HG03095 (cell line): ENCODE results near the gene CETN3.

ENCODE experiments used
- ATAC-seq: cut with Tn5 transposase; IDR thresholded peaks from one replicate; pipeline ENCODE4 v1.9.1; 2021; ENCODE audit warnings: moderate library complexity; ENCODE audit not compliant: unreplicated experiment

CETN3 gene

GRCh38 chr5:90409318-90410177 lies at the start of gene CETN3:
CETN3 (minus strand) TSS chr5:90409756; CDS start chr5:90409661, 95 bp downstream.
- ATAC-seq, result peak; percentile 93

GRCh38 chr5:90446961-90447360 lies 37.4 kb upstream of the CETN3 start:
- no peak for ATAC-seq

DNA sequence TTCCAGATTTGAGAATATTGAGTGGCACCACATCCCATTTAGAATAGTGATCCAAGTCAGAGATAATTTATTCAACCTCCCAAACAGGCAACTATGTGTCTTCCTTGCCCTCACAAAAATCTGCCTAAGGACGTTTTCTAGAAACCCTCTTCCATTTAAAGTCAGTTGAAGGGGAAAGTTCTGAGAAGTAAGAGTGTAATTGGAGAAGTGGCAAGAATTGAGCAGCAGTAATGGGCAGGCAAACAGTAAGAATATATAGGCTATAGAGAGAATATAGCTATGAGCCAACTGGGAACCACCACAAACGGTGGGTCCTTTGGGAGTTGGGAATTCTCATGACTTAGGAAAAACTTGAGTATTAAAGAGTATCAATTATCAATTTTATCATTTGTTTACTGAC lies 31.1 kb upstream of the CETN3 start:
- ATAC-seq, result no peak

GRCh38 chr5:90438100-90438499 lies 28.5 kb upstream of the CETN3 start:
- no peak for ATAC-seq

GRCh38 chr5:90437663-90438062 lies 28.1 kb upstream of the CETN3 start:
- ATAC-seq, result no peak

- no peak for ATAC-seq
Observed at GRCh38 chr5:90434116-90434714, 24.7 kb upstream of the CETN3 start.

- peak; percentile 71 for ATAC-seq
Observed at GRCh38 chr5:90424245-90424644, 14.7 kb upstream of the CETN3 start.

DNA sequence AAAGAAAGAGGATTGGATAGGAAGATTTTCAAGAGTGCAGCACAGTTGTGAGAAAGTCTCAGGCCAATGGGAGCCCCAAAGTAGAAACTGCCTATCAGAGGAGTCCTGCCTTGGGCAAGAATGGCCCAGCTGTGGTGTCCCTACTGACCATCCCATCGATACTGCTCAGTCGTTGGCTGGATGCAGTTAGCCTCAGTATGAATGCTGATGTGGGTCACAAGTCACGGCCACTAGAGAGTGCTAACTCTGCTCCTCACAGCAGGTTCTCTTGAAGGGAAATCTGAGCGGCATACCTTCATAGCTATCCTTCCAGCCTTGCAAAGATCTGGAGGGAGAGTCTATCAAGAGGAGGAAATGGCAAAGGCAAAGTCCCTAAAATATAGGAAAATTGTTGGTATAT lies 11.6 kb upstream of the CETN3 start:
- ATAC-seq, result no peak

- no peak for ATAC-seq
Observed at GRCh38 chr5:90418214-90418613, 8.7 kb upstream of the CETN3 start.

- no peak for ATAC-seq
Observed at GRCh38 chr5:90410178-90410762, 714 bp upstream of the CETN3 start.

DNA sequence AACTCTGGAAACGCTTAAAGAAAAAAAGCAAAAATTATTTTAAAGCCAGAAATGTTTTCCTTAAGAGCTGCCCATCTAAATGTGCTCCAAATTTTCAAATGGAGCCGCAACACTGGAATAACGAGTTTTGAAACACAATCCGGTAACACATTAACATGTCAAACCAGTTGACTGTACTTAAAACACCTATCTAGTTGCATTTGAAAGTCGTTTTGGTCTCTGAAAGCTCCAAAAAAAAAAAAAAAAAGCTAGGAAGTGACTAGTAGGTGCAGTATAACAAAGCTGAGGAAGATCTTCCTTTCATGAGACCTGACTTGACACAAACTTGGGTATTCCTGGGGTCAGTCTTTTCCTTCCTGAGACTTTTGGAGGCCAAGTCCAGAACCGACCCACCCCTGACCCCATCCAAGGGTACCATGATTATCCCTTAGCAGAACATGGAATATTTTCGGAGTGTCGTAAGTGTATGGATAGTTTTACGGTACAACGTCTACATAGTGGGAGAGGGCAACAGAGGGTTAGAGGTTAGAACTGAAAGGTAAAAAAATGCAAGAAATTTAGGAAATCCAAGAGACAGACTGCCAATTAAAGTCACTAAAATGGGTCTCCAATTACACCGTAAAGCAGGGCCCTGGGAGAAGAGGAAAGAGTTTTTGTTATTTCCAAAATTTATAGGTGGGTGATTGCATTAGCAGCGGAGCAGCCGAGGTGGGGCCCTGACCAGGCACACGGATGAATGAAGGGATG lies 812 bp downstream of the CETN3 start:
- peak; percentile 1 for ATAC-seq

DNA sequence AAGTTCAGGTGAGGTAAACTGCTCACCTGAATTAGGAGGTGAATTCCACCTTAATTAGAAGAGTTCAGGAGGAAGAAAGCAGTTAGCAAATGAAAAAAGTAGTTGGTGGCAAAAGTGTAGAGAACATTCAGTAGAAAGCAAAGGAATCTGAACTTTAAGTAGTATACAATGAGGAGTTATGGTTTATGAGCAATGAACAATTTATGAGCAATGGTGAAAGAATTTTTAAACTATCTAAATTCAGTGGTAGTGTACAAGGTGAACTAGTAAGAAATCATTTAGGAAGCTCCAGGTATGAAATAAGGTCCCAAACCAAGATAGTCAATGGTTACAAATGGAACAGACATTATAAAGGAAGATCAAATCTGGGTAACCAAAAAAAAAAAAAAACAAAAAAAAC lies 3.1 kb downstream of the CETN3 start:
- ATAC-seq, result no peak

GRCh38 chr5:90402521-90403255 lies 6.9 kb downstream of the CETN3 start:
- ATAC-seq, result no peak

- no peak for ATAC-seq
Observed at GRCh38 chr5:90399251-90399650, 10.3 kb downstream of the CETN3 start.

DNA sequence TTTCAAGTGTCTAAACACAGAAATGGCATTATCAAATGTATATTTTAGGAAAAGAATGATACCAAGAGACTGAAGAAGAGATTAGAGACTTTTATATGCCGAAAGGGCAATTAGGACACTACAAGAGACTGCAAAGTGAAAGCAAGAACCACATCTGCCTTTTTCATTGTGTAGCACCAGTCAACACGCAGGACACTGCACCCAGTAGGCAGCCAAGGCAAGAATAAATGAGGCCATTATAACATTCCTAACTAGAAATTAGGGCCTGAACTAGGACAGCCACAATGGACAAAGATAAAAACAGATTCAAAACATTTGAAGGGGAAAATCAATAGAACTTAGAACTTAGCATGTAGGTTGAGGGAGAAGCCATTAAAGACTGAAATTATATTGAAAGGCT lies 10.8 kb downstream of the CETN3 start:
- no peak for ATAC-seq

DNA sequence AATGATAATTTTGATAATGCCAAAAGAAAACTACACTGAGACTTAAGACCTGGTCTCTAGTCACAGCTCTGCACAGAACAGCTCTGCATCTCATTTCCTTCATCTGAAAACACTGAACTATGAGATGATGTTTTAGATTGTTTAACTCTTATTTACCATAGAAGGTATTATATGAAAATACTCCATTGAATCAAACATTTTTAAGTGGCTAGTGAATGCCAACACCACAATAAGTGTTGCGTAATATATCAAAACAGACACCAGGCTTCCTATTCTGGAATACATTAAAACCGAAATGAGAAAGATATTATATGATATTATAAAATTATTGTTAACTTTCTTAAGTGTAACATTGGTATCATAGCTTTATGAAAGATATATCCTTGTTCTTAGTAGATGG lies 14.6 kb downstream of the CETN3 start:
- no peak for ATAC-seq

- ATAC-seq, result no peak
Observed at GRCh38 chr5:90390928-90391327, 18.6 kb downstream of the CETN3 start.

- no peak for ATAC-seq
Observed at GRCh38 chr5:90390326-90390725, 19.2 kb downstream of the CETN3 start.

DNA sequence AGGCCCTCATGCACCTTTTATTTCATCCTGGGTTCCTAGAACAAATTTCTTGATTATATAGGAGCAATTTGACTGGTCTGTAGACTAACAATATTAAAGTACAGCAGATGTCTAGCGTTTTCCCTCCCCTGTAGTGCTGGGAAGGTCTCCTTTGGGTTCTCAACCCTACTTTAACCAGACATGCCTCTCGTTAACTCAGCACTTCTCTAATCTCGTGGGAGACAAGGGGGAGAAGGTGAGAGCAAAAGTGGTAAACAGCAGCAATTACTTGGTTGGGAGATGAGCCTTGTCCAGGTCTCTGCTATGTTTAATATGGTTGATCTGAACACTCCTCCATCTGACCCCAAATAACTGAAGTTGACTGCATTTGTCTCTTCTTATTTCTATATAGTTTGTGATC lies 22.0 kb downstream of the CETN3 start:
- no peak for ATAC-seq

- no peak for ATAC-seq
Observed at GRCh38 chr5:90386099-90386710, 23.4 kb downstream of the CETN3 start.
